ENCODE data around the gene SBK3. TPM values are rescaled to one million over a fixed set of nuclear protein-coding genes. Genes with fewer than 3 reads are reported as not detected.
A peak's percentile ranks its signal among the peaks of the same experiment; 100 is the strongest.
"Not testable (repeated sequence)": the region's sequence is repeated elsewhere in the genome, so short reads cannot be mapped to it uniquely, and the experiment has no call there.

Gene SBK3
- total RNA-seq, 1 experiment from 2014 or later: 1.2 TPM

DNA sequence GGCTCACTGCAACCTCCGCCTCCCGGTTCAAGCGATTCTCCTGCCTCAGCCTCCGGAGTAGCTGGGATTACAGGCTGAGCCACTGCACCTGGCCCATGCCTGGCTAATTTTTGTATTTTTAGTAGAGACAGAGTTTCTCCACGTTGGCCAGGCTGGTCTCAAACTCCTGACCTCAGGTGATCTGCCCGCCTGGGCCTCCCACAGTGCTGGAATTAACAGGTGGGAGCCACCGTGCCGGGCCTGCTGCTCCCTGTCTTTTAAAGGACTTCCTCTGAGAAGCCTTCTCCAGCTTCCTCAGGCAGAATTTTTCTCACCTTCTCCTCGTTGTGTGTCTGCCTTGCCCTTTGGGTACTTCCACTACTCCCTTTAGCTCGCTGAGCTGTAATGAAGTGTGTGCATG is 48.5 kb downstream of the SBK3 start:
- POLR2A ChIA-PET; intact Hi-C loops (cut with micrococcal nuclease); ATAC-seq: not testable (repeated sequence)

DNA sequence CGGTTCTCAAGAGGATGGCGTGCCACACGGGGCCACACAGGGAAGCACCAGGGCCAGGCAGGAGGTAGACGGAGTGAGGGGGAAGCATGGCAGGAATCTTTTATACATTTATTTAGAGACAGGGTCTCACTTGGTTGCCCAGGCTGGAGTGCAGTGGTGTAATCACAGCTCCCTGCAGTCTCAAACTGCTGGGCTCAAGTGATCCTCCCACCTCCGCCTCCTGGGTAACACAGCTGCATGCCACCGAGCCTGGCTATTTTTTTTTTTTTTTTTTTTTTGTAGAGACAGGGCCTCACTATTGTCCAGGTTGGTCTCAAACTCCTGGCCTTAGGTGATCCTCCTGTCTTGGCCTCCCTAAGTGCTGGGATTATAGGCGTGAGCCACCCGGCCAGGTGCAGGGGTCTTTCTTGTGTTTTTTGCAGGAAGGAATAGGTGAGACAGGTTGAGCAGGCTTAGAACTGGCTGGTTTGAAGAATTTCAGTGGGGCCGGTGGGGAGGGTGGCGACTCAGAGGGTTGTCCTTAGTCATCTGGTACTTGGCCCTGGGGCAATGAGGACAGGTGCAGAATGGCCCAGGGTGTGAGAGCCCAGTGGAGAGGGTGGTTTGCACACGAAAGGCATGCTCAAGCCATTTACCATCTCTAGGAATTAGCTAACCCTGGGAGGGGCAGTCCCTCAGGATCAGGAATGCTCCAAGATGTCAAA is 49.5 kb downstream of the SBK3 start:
- Histone ChIP-seq H3K9me2 (ENCODE audit: insufficient read depth) (no peaks in the 10 kb centered on the region), H2AFZ (ENCODE audit: low read depth, low read length, poor library complexity, severe bottlenecking) (no peak overlapping the region), H3K27me3 (ENCODE audit: insufficient read depth, low read length) (no peaks in the 10 kb centered on the region), H3K9ac (ENCODE audit: low read length) (no peak overlapping the region), H3K4me3 (replicated peaks in 1 of 2; ENCODE audit: low read depth in 1 of 2, low read length in 2 of 2) (no peak overlapping the region), H3K79me2 (ENCODE audit: insufficient read depth, low read length) (no peaks in the 10 kb centered on the region), H3K9me3 (ENCODE audit: control insufficient read depth in 1 of 2, insufficient read depth in 1 of 2, low read depth in 1 of 2, low read length in 2 of 2) (no peaks in the 10 kb centered on the region), H3K4me2 (ENCODE audit: low read length) (no peak overlapping the region), H3K27ac (ENCODE audit: low read depth, low read length) (no peak overlapping the region), H3K4me1 (ENCODE audit: control insufficient read depth in 1 of 2, insufficient read depth in 2 of 2, low read length in 2 of 2) (peaks cover 0 to 8% of the 10 kb centered on the region in 2 experiments; a peak in 1 of 4 replicates), H4K20me1 (ENCODE audit: insufficient read depth) (no peaks in the 10 kb centered on the region), H3K36me3 (ENCODE audit: control insufficient read depth in 1 of 2, insufficient read depth in 2 of 2, low read length in 2 of 2) (no peaks in the 10 kb centered on the region)
- intact Hi-C loops (cut with micrococcal nuclease): no loop called here
- TF ChIP-seq ZNF274 (IDR thresholded peaks at IDR 0.05; ENCODE audit: low read depth, low read length) (no peak), TCF7L2 (IDR thresholded peaks at IDR 0.05; ENCODE audit: borderline replicate concordance, extremely low read depth, insufficient read depth, insufficient read length) (no peak), SP1 (IDR thresholded peaks at IDR 0.05; ENCODE audit: low read depth) (no peak), SIN3A (IDR thresholded peaks at IDR 0.05; ENCODE audit: low read depth) (no peak), EZH2 (IDR thresholded peaks at IDR 0.05) (no peak)
- TF ChIP-seq, protein P1, sequence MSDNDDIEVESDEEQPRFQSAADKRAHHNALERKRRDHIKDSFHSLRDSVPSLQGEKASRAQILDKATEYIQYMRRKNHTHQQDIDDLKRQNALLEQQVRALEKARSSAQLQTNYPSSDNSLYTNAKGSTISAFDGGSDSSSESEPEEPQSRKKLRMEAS (IDR thresholded peaks at IDR 0.05): no peak
- DNase-seq (ENCODE audit: low read depth, low spot score): no peak
- RAD21 ChIA-PET (ENCODE audit: low non-redundant PET in 1 of 2, low total read pairs in 2 of 2, uncharacterized antibody in 2 of 2, unreplicated experiment in 2 of 2): interaction anchor here in 1 of 2 experiments (0.7 kb wide), 1 partner anchor 129 kb away, joined by 4 read pairs; the partner anchor contains the start of gene ZNF784
- peak; percentile 38; the same call in 1 of the 2 replicates for ATAC-seq
- BruUV-seq (replicated peaks): no TSS peak
- CTCF ChIA-PET: interaction anchor here (0.6 to 2.0 kb wide), 2 partner anchors 8 to 11 kb away, joined by 4 to 5 read pairs; no protein-coding TSS in a partner anchor
- POLR2A ChIA-PET: no interaction called here

More for the DNA sequence above, 48.5 kb downstream of the SBK3 start:
- H4K20me1 ChIP-seq (ENCODE audit: insufficient read depth); H3K27me3 ChIP-seq (ENCODE audit: insufficient read depth, low read length); H3K4me3 ChIP-seq (replicated peaks in 1 of 2; ENCODE audit: low read depth in 1 of 2, low read length in 2 of 2); H3K27ac ChIP-seq (ENCODE audit: low read depth, low read length); H3K79me2 ChIP-seq (ENCODE audit: insufficient read depth, low read length); CTCF ChIA-PET; DNase-seq (ENCODE audit: low read depth, low spot score); H3K4me1 ChIP-seq (ENCODE audit: control insufficient read depth in 1 of 2, insufficient read depth in 2 of 2, low read length in 2 of 2); H3K4me2 ChIP-seq (ENCODE audit: low read length); H3K9me2 ChIP-seq (ENCODE audit: insufficient read depth); H3K36me3 ChIP-seq (ENCODE audit: control insufficient read depth in 1 of 2, insufficient read depth in 2 of 2, low read length in 2 of 2); H3K9me3 ChIP-seq (ENCODE audit: control insufficient read depth in 1 of 2, insufficient read depth in 1 of 2, low read depth in 1 of 2, low read length in 2 of 2); H2AFZ ChIP-seq (ENCODE audit: low read depth, low read length, poor library complexity, severe bottlenecking); BruUV-seq (replicated peaks); H3K9ac ChIP-seq (ENCODE audit: low read length): not testable (repeated sequence)
- RAD21 ChIA-PET (ENCODE audit: low non-redundant PET in 1 of 2, low total read pairs in 2 of 2, uncharacterized antibody in 2 of 2, unreplicated experiment in 2 of 2): interaction anchor here in 1 of 2 experiments (0.7 kb wide), 1 partner anchor 356 kb away, joined by 4 read pairs; no protein-coding TSS in a partner anchor

All from HCT116 (cell line).